GM21447 (cell line): ENCODE data around the gene USP32.

Experiments
- ATAC-seq: cut with Tn5 transposase; IDR thresholded peaks from one replicate; pipeline ENCODE4 v1.9.1; 2021; ENCODE audit not compliant: unreplicated experiment

The USP32 gene

GRCh38 chr17:60305141-60305540 is 86.8 kb downstream of the USP32 start:
- peak; percentile 94 for ATAC-seq

GRCh38 chr17:60304502-60304901 is 87.4 kb downstream of the USP32 start:
- ATAC-seq: no peak

- no peak for ATAC-seq
Observed at GRCh38 chr17:60303406-60304099, 88.4 kb downstream of the USP32 start.

- ATAC-seq: no peak
Observed at GRCh38 chr17:60301649-60302048, 90.3 kb downstream of the USP32 start.

- no peak for ATAC-seq
Observed at GRCh38 chr17:60300949-60301348, 91.0 kb downstream of the USP32 start.

- no peak for ATAC-seq
Observed at GRCh38 chr17:60300011-60300410, 91.9 kb downstream of the USP32 start.

- ATAC-seq: no peak
Observed at GRCh38 chr17:60297760-60298401, 94.1 kb downstream of the USP32 start.

GRCh38 chr17:60296177-60296576 is 95.8 kb downstream of the USP32 start:
- ATAC-seq: no peak

GRCh38 chr17:60293580-60294335 is 98.2 kb downstream of the USP32 start:
- ATAC-seq: no peak

- ATAC-seq: no peak
Observed at GRCh38 chr17:60292697-60293096, 99.2 kb downstream of the USP32 start.

- ATAC-seq: no peak
Observed at GRCh38 chr17:60284709-60285108, 107.2 kb downstream of the USP32 start.

- ATAC-seq: no peak
Observed at GRCh38 chr17:60283816-60284215, 108.1 kb downstream of the USP32 start.

- no peak for ATAC-seq
Observed at GRCh38 chr17:60280673-60281072, 111.3 kb downstream of the USP32 start.

- ATAC-seq: no peak
Observed at GRCh38 chr17:60278237-60278636, 113.7 kb downstream of the USP32 start.

GRCh38 chr17:60277258-60277657 is 114.7 kb downstream of the USP32 start:
- no peak for ATAC-seq

- ATAC-seq: no peak
Observed at GRCh38 chr17:60269417-60269816, 122.5 kb downstream of the USP32 start.

- no peak for ATAC-seq
Observed at GRCh38 chr17:60260540-60260939, 131.4 kb downstream of the USP32 start.

- ATAC-seq: no peak
Observed at GRCh38 chr17:60258313-60258712, 133.6 kb downstream of the USP32 start.

GRCh38 chr17:60256174-60256573 is 135.8 kb downstream of the USP32 start:
- no peak for ATAC-seq

- ATAC-seq: no peak
Observed at GRCh38 chr17:60253048-60253447, 138.9 kb downstream of the USP32 start.

- ATAC-seq: no peak
Observed at GRCh38 chr17:60252459-60252858, 139.5 kb downstream of the USP32 start.

GRCh38 chr17:60249290-60249826 is 142.6 kb downstream of the USP32 start:
- ATAC-seq: no peak
